Measurements from ENCODE around the gene SUPT4H1. TPM values are rescaled to one million over a fixed set of nuclear protein-coding genes. Genes with fewer than 3 reads are reported as not detected.
A peak's percentile ranks its signal among the peaks of the same experiment; 100 is the strongest.

SUPT4H1 gene
- total RNA-seq, 2 experiments from 2014 or later = 113 to 114 TPM

DNA sequence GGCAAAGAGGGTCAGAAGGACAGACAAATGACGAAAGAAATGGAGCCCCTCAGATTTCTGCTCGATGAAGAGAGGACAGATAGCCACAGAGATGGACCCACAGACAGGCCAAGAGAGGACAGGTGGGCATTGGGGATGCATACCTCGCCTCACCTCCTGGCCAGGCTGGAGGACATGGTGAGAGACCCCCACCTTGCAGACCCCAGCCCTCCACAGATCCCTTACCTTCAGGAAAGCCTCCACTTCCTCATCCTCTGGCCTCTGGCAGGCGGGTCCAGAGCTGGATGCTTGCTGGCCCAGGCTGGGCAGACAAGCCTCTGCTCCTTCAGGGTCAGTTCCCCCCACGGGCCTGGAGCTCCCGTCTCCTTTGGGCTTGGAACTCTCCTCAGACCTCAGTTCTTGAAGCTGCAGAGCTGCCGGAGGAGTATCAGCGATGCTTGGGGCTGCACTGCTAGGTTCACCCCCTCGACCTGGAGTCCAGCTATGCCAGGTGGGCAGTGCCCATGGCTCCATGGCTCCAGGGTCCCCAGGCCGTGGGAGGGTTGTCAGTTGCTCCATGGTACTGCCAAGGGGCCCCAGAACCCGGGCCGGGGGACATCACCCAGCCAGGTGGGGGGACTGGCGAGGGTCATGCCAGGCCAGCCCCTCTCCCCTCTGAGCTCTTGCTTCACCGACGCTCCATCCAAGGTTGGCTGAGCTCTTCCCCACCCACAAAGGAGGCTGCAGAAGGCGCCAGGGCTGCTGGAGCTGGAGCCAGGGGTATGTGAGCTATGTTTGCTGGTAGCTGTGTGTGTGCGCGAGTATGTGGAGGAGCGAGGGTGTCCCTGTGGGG is 24.4 kb downstream of the SUPT4H1 start:
- peak overlapping the region; percentile 98 for H3K27ac Mint-ChIP-seq
- H3K36me3 Mint-ChIP-seq = peaks cover 46% of the 10 kb centered on the region
- POLR2A ChIA-PET = interaction anchor here (0.5 to 18.5 kb wide), 14 partner anchors 9 to 1049 kb away, joined by 3 to 1114 read pairs (median 4); partner anchors contain the start of genes MTMR4, RNF43, SRSF1 and SUPT4H1
- intact Hi-C loops (cut with micrococcal nuclease) = no loop called here
- CTCF ChIA-PET = interaction anchor here (0.7 to 4.0 kb wide), 10 partner anchors 10 to 160 kb away, joined by 3 to 52 read pairs (median 7); partner anchors contain the start of genes HSF5, RNF43 and SUPT4H1
- no peak for DNase-seq
- peaks cover 44% of the 10 kb centered on the region for H3K4me1 Mint-ChIP-seq (ENCODE audit: low read depth)
- peaks cover 25% of the 10 kb centered on the region for H3K27me3 Mint-ChIP-seq
- H3K9me3 Mint-ChIP-seq = peaks cover 6% of the 10 kb centered on the region
- H3K4me3 Mint-ChIP-seq = peak overlapping the region; percentile 92

DNA sequence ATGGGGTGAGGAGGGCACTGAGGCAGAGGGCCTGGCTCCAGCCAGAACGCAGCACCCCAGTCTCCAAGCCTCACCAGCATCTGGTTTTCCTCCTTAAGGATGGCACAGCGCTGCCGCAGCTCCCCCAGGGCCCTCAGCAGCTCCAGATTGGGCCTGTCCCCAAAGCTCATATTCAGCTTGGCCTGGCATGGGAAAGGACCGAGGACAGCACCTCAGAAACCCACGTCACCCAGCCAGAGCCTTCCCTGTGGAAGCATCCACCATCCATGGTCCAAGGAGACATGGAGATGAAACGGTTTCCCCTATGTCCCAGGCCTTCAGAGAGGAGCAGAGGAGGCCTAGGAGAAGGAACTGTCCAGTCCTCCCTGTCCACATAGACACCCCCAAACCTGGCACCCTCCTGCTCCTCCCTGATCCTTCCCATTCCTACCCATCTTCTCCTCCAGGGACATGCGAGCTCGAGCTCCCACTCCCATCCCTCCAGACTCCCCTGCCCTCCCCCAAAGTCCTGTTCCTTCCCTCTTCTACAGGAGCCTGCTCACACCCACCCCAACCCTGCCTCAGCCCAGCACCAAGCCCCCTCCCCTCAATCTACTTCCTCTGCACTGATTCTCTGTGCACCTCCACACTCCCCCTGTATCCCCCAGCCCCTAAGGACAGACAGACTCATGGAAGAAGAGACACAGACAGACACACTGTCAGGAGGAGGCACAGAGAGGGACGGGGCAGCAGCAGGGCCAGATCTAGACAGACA is 25.2 kb downstream of the SUPT4H1 start:
- Mint-ChIP-seq H3K9me3 (peaks cover 3% of the 10 kb centered on the region), H3K27ac (peak overlapping the region; percentile 98), H3K4me3 (peak overlapping the region; percentile 34), H3K27me3 (peaks cover 19% of the 10 kb centered on the region), H3K4me1 (ENCODE audit: low read depth) (peaks cover 39% of the 10 kb centered on the region), H3K36me3 (peaks cover 42% of the 10 kb centered on the region)
- DNase-seq = no peak
- intact Hi-C loops (cut with micrococcal nuclease) = no loop called here
- ChIA-PET POLR2A (interaction anchor here (0.9 to 18.5 kb wide), 11 partner anchors 8 to 319 kb away, joined by 3 to 1114 read pairs (median 10); partner anchors contain the start of genes RNF43, SRSF1 and SUPT4H1), CTCF (interaction anchor here (1.0 to 4.0 kb wide), 8 partner anchors 9 to 93 kb away, joined by 3 to 52 read pairs (median 8); partner anchors contain the start of genes RNF43 and SUPT4H1)

DNA sequence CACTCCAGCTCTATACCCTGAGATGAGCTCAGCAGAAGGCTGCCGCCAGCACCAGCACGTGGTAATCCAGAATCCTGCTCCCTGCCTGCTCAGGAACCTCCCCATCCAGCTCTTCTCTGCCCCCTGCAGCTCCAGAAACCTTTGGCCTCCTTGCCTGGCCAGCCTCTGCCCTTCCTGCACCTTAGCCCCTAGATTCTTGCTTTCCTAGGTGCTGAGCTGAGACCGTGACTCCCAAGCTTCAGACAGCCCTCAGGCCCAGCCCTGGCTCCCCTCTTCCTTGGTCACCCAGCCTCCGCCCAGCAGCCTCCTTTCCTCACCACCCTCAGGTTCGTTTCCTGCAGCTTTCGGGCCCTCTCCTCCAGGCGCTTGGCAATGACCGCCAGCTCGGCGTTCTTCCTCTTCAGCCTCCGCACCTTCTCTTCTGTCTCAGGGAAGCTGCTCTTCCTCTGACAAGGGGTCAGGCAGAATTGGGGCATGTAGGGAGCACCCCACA is 26.0 kb downstream of the SUPT4H1 start:
- Mint-ChIP-seq H3K36me3 (peaks cover 38% of the 10 kb centered on the region), H3K4me1 (ENCODE audit: low read depth) (peaks cover 34% of the 10 kb centered on the region), H3K4me3 (peak overlapping the region; percentile 40), H3K9me3 (peaks cover 3% of the 10 kb centered on the region), H3K27me3 (peaks cover 13% of the 10 kb centered on the region), H3K27ac (peak overlapping the region; percentile 43)
- CTCF ChIA-PET = interaction anchor here (0.6 to 4.0 kb wide), 6 partner anchors 9 to 92 kb away, joined by 3 to 52 read pairs (median 4); partner anchors contain the start of gene RNF43
- intact Hi-C loops (cut with micrococcal nuclease) = no loop called here
- POLR2A ChIA-PET = interaction anchor here (1.0 to 18.5 kb wide), 7 partner anchors 8 to 190 kb away, joined by 3 to 1114 read pairs (median 10); partner anchors contain the start of gene SUPT4H1
- peak; percentile 46 for DNase-seq

DNA sequence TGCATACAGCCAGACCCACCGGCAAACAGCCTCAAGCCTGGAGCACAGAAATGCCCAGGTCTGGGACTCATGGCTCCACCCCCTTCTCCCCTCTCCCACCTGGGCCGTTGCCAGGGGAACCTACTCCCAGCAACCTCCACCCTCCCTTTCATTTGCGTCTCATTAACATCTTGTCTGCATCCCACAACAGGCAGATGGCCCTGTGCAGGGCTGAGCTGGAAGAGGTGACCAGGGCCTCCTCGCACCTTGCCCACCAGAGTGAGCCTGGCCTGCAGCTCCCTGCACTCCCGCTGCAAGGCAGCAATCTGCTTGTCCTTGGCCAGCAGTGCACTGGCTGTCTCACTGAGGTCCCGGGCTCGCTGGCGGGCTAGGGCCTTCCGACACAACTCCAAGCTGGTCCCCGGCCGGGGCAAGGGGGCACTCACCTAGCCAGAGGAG is 26.7 kb downstream of the SUPT4H1 start:
- Mint-ChIP-seq H3K4me1 (ENCODE audit: low read depth) (peaks cover 29% of the 10 kb centered on the region), H3K27me3 (peaks cover 8% of the 10 kb centered on the region), H3K4me3 (no peak overlapping the region), H3K27ac (peak overlapping the region; percentile 35), H3K9me3 (peaks cover 1% of the 10 kb centered on the region), H3K36me3 (peaks cover 31% of the 10 kb centered on the region)
- POLR2A ChIA-PET = interaction anchor here (1.1 to 18.5 kb wide), 5 partner anchors 7 to 191 kb away, joined by 3 to 1114 read pairs (median 22); partner anchors contain the start of gene SUPT4H1
- intact Hi-C loops (cut with micrococcal nuclease) = no loop called here
- DNase-seq = peak; percentile 52
- CTCF ChIA-PET = interaction anchor here (0.6 to 4.0 kb wide), 5 partner anchors 8 to 92 kb away, joined by 3 to 52 read pairs (median 5); partner anchors contain the start of gene RNF43

DNA sequence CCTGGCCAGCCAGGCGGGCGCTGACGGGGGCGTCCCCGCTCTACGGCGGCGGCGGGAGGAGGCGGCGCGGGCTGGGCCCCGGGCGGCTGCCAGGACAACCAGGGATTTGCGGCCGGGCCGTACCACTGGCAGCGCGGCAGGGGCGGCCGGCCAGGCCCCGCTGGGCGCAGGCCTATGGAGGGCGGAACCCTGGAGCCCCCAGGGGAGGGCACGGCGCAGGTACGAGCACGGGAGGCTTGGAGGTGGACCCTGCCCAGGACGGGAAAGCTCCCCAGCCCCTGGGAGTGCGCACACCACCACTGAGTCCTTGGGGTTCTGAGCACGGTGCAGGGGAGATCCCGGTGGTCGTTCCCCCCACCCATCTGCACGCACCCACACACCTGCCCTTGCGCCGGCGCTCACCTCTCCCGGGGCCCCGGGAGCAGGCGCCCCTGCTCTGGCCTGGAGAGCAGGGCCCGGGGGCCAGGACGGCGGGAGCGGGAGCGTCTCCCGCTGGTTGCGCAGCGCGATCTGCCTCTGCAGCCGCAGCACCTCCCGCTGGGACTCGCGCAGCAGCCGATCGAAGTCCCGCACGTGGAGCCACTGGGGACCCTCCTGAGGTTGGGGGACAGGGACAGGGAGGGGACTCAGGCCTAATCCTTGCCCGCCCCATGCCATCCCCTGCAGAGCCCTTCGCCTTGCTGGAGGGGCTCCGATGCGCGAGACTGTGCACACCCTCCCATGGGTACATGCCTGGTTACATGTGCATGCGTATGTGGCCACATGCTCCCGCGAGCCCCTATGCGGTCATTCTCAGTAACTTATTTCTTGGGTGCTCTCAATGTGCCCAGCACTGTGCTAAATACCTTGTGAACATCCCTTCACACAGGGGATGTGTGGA is 27.4 kb downstream of the SUPT4H1 start:
- no peak for DNase-seq
- no peak overlapping the region for H3K4me3 Mint-ChIP-seq

DNA sequence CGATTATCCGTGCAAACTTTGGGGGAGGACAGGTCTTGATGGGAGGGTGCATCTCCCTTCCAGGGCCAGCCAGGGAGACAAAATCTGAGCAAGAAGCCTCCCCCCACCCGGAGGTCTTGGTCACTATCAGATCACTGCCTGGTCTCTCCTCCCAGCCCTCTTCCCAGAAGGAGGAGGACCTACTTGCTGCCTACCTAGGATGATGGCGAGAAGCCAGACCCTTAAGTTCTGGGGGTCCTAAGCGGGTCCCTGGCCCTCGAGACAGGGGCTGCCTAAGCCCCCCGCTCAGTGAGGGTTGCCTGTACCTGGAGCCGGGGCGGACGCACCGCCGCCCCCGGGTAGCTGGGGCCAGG is 28.0 kb downstream of the SUPT4H1 start:
- ChIA-PET CTCF (interaction anchor here (0.7 kb wide), 1 partner anchor 21 kb away, joined by 3 read pairs; no protein-coding TSS in a partner anchor), POLR2A (interaction anchor here (4.3 to 18.5 kb wide), 2 partner anchors 15 to 27 kb away, joined by 22 to 1114 read pairs; partner anchors contain the start of gene SUPT4H1)
- Mint-ChIP-seq H3K4me3 (no peak overlapping the region), H3K9me3 (no peaks in the 10 kb centered on the region), H3K27ac (no peak overlapping the region), H3K27me3 (peaks cover 5% of the 10 kb centered on the region), H3K36me3 (peaks cover 22% of the 10 kb centered on the region), H3K4me1 (ENCODE audit: low read depth) (peaks cover 21% of the 10 kb centered on the region)
- no peak for DNase-seq
- intact Hi-C loops (cut with micrococcal nuclease) = no loop called here

More for the DNA sequence above, 27.4 kb downstream of the SUPT4H1 start:
- Mint-ChIP-seq H3K27me3 (peaks cover 5% of the 10 kb centered on the region), H3K27ac (peak overlapping the region; percentile 35), H3K9me3 (no peaks in the 10 kb centered on the region), H3K36me3 (peaks cover 26% of the 10 kb centered on the region), H3K4me1 (ENCODE audit: low read depth) (peaks cover 25% of the 10 kb centered on the region)
- intact Hi-C loops (cut with micrococcal nuclease) = no loop called here
- ChIA-PET CTCF (interaction anchor here (0.7 to 4.0 kb wide), 3 partner anchors 7 to 20 kb away, joined by 3 to 52 read pairs (median 48); no protein-coding TSS in a partner anchor), POLR2A (interaction anchor here (4.3 to 18.5 kb wide), 2 partner anchors 15 to 27 kb away, joined by 22 to 1114 read pairs; partner anchors contain the start of gene SUPT4H1)

DNA sequence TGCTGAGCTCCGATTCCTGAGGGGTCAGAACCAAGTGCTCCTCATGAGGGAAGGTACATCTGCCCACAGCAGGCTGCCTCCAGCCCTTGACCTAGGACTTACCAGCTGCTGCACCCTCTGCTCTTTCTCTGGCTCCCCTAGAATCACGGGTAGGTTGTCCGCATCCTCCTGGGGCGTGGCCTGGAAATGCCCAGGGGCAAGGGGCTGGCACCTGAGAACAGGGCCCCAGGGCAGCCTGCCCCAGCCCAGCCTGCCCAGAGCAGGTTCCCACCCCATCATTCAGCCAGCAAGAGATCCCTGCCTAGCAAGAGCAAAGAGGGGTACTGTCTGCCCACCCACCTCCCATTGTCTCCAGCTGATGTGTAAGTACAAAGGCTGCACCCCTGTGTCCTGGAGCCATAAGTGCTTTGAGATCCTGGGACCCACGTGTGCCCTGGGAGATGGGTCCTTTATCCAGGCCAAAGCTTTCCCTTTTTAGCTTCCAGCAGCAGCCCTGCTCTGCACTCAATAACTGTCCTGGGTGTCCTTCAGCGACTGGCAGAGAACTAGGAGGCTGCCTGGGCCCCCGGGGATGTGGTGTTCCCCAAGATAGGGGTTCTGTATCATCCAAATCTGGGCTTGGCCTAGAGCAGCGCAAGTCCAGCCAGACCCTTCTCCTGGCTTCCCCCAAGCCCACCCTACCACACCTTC is 28.5 kb downstream of the SUPT4H1 start:
- H3K9me3 Mint-ChIP-seq = no peaks in the 10 kb centered on the region
- DNase-seq = no peak
- peaks cover 5% of the 10 kb centered on the region for H3K27me3 Mint-ChIP-seq
- CTCF ChIA-PET = interaction anchor here (1.1 to 1.2 kb wide), 2 partner anchors 21 to 94 kb away, joined by 5 to 6 read pairs; partner anchors contain the start of gene RNF43
- peaks cover 20% of the 10 kb centered on the region for H3K4me1 Mint-ChIP-seq (ENCODE audit: low read depth)
- POLR2A ChIA-PET = interaction anchor here (0.8 to 18.5 kb wide), 3 partner anchors 16 to 31 kb away, joined by 3 to 1114 read pairs (median 22); partner anchors contain the start of gene SUPT4H1
- peak overlapping the region; percentile 21 for H3K27ac Mint-ChIP-seq
- intact Hi-C loops (cut with micrococcal nuclease) = no loop called here
- no peak overlapping the region for H3K4me3 Mint-ChIP-seq
- H3K36me3 Mint-ChIP-seq = peaks cover 19% of the 10 kb centered on the region

DNA sequence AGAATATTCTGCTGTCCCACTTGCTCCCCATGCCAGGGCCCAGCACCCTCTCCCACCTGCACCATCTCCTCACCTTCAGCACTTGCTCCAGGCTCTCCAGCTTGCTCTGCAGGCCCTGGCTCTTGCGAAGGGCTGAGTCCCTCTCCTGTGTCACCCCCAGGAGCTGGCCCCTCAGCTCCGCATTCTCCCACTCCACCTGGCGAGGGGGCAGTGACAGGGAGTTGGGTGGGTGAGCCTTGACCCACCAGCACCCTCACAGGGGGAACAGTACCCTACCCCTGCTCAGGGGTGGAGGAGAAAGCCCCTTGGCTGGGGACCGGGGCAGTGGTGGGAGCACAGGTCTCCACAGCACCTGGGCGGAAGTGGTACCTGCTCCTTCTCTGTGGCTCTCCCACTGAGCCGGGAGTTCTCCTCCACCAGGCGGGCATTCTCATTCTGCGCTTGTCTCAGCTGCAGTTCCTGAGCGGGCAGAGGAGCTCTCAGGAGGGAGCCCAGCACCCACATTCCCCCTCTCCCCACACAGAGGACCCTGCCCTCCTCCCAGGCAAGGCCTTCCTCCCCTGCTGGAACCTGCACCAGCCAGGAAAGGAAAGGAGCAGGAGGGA is 29.3 kb downstream of the SUPT4H1 start:
- Mint-ChIP-seq H3K4me3 (no peak overlapping the region), H3K36me3 (peaks cover 12% of the 10 kb centered on the region), H3K9me3 (no peaks in the 10 kb centered on the region), H3K27ac (peak overlapping the region; percentile 38), H3K27me3 (no peaks in the 10 kb centered on the region), H3K4me1 (ENCODE audit: low read depth) (peaks cover 21% of the 10 kb centered on the region)
- CTCF ChIA-PET = interaction anchor here (0.9 to 1.2 kb wide), 3 partner anchors 15 to 95 kb away, joined by 3 to 6 read pairs (median 5); partner anchors contain the start of gene RNF43
- DNase-seq = no peak
- POLR2A ChIA-PET = interaction anchor here (0.8 to 18.5 kb wide), 4 partner anchors 17 to 309 kb away, joined by 3 to 1114 read pairs (median 12); partner anchors contain the start of gene SUPT4H1
- intact Hi-C loops (cut with micrococcal nuclease) = no loop called here

DNA sequence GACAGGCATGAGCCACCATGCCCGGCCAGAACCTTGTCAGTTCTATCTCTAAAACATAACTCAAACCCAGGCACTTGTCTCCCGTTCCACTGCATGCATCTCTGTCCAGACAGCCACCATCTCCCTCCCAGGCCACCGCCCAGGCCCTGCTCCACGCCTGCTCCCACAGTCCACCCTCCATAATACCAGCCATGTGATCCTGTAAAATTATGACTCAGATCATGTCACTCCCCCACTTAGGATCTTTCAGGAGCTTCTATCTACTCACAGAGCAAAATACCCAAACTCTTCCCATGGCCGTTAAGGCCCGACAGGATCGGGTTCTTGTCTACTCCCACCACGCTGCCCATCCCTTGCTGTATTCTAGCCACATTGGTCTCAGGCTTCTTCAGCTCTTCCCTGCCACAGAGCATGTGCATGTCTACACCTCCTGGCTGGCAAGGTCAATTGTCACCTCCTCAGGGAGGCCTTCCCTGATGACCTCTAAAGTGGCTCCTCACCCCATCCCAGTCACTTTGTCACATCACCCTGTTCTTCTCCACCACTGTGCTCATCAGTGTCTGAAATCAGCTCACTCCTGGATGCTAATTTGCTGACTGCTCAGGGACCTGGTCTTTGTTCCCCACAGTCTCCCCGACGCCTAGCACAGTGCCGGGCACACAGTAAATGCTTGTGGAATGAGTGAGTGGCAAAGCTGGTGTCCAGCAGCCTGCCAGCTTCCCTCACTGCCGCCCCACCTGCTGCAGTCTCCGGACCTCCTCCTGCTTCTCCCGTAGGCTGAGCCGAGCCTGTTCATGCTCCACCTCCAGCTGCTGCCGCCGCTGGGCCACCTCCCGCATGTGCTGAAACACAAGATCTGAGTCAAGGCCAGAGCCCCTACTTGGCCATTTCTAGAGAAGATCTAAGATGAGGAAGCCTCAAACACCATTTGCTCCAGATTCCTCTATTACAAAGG is 30.2 kb downstream of the SUPT4H1 start:
- peak overlapping the region; percentile 38 for H3K27ac Mint-ChIP-seq
- no peak overlapping the region for H3K4me3 Mint-ChIP-seq
- DNase-seq = no peak
- peaks cover 12% of the 10 kb centered on the region for H3K36me3 Mint-ChIP-seq
- peaks cover 24% of the 10 kb centered on the region for H3K4me1 Mint-ChIP-seq (ENCODE audit: low read depth)
- H3K9me3 Mint-ChIP-seq = no peaks in the 10 kb centered on the region
- H3K27me3 Mint-ChIP-seq = no peaks in the 10 kb centered on the region
- intact Hi-C loops (cut with micrococcal nuclease) = no loop called here
- POLR2A ChIA-PET = interaction anchor here (0.8 to 18.5 kb wide), 3 partner anchors 17 to 310 kb away, joined by 3 to 1114 read pairs (median 3); no protein-coding TSS in a partner anchor
- CTCF ChIA-PET = interaction anchor here (0.9 to 1.3 kb wide), 3 partner anchors 16 to 96 kb away, joined by 3 to 7 read pairs (median 4); partner anchors contain the start of gene RNF43
